C4-2B (cell line): ENCODE measurements around the gene SPTBN5.

ENCODE experiments used
- ZFX ChIP-seq: fragments of 450-650 bp; IDR thresholded peaks from 2 replicates; pipeline ENCODE4 v1.6.1; 2017
- TF ChIP-seq, protein P1 (sequence below): fragments of 450-650 bp; conservative IDR thresholded peaks from 2 replicates; pipeline ENCODE4 v1.5.1; 2017; ENCODE audit warnings: mild to moderate bottlenecking

DNA sequence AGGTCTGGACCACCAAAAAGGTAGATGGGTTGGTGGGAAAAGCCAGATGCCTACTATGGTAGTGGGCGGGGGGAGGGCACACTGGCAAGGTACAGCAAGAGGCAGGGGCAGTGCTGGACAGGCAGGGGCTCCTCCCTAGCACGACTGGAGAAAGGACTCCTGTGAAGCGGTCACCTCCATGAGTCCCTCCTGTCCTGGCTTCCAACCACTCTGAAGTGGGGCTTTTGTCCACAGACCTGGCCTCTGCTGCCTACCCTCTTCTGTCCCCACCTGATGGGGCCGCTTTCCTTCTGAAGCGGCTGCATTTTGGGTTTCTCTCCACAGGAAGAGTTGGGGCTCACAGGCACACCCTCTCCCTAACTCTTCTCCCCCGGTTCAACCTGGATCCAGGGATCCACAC, 2.7 kb upstream of the SPTBN5 start:
- TF ChIP-seq, protein P1, sequence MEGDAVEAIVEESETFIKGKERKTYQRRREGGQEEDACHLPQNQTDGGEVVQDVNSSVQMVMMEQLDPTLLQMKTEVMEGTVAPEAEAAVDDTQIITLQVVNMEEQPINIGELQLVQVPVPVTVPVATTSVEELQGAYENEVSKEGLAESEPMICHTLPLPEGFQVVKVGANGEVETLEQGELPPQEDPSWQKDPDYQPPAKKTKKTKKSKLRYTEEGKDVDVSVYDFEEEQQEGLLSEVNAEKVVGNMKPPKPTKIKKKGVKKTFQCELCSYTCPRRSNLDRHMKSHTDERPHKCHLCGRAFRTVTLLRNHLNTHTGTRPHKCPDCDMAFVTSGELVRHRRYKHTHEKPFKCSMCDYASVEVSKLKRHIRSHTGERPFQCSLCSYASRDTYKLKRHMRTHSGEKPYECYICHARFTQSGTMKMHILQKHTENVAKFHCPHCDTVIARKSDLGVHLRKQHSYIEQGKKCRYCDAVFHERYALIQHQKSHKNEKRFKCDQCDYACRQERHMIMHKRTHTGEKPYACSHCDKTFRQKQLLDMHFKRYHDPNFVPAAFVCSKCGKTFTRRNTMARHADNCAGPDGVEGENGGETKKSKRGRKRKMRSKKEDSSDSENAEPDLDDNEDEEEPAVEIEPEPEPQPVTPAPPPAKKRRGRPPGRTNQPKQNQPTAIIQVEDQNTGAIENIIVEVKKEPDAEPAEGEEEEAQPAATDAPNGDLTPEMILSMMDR: no peak
- no peak for TF ChIP-seq ZFX
